ENCODE data around the gene ALG14. TPM values are rescaled to one million over a fixed set of nuclear protein-coding genes. Genes with fewer than 3 reads are reported as not detected.

Gene ALG14
- total and polyA plus RNA-seq, 10 of the 15 experiments (the other 5 are each of a cell fraction or from before 2014, with no cell fraction given): 2.6 to 19.2 (median 7.5) TPM

- no peak for FAIRE-seq
- RAD21 ChIA-PET (ENCODE audit: unreplicated experiment): no interaction called here
- no peak overlapping the region for H3K4me2 ChIP-seq (ENCODE audit: control insufficient read depth, insufficient read depth)
- ATAC-seq: no peak
- no peaks in the 10 kb centered on the region for H3K79me2 ChIP-seq (ENCODE audit: control insufficient read depth, insufficient read depth, low read length)
- H3K4me3 ChIP-seq: no peak overlapping the region
- in situ Hi-C loops (cut with MboI): no loop called here
- no peak overlapping the region for H3K27ac ChIP-seq (ENCODE audit: control insufficient read depth, insufficient read depth)
- intact Hi-C loops (cut with micrococcal nuclease; ENCODE audit: unreplicated experiment): no loop called here
- no peak for DNase-seq (ENCODE audit: low read depth, low spot score)
- no peaks in the 10 kb centered on the region for H3K27me3 ChIP-seq (replicated peaks in 1 of 2; ENCODE audit: control insufficient read depth in 2 of 2, insufficient read depth in 2 of 2, low read length in 1 of 2)
- no peaks in the 10 kb centered on the region for H3K9me3 ChIP-seq (replicated peaks; ENCODE audit: control insufficient read depth, insufficient read depth, low read length)
- H2AFZ ChIP-seq (ENCODE audit: control insufficient read depth, low read depth, low read length): no peak overlapping the region
- H3K36me3 ChIP-seq (ENCODE audit: control insufficient read depth in 2 of 2, insufficient read depth in 2 of 2, low read length in 1 of 2): no peaks in the 10 kb centered on the region
- TF ChIP-seq LARP7 (IDR thresholded peaks at IDR 0.05) (no peak), NR2C1 (IDR thresholded peaks at IDR 0.05) (no peak), TAF1 (IDR thresholded peaks at IDR 0.05; ENCODE audit: borderline replicate concordance, low read depth, low read length) (no peak), YBX1 (IDR thresholded peaks at IDR 0.05) (no peak), MLLT1 (IDR thresholded peaks at IDR 0.05) (no peak), SMC3 (IDR thresholded peaks at IDR 0.05; ENCODE audit: borderline replicate concordance, low read length) (no peak), STAT1 (conservative IDR thresholded peaks at IDR 0.05) (no peak), ZNF622 (IDR thresholded peaks at IDR 0.05) (no peak), DPF2 (IDR thresholded peaks at IDR 0.05) (no peak), CBX3 (IDR thresholded peaks at IDR 0.05; ENCODE audit: borderline replicate concordance, low read depth) (no peak), BRCA1 (IDR thresholded peaks at IDR 0.05; ENCODE audit: low read depth, low read length) (no peak), ZNF384 (IDR thresholded peaks at IDR 0.05; ENCODE audit: borderline replicate concordance, low read depth, low read length) (no peak), IRF4 (IDR thresholded peaks at IDR 0.05; ENCODE audit: low read depth, low read length) (no peak), NR2C2 (IDR thresholded peaks at IDR 0.05; ENCODE audit: borderline replicate concordance, control insufficient read depth, insufficient read length, low read depth) (no peak), ETV6 (conservative IDR thresholded peaks at IDR 0.05 in 1 of 2, IDR thresholded peaks at IDR 0.05 in 1 of 2; ENCODE audit: borderline replicate concordance in 1 of 2, low read depth in 1 of 2) (no peak)
- TF ChIP-seq, protein P1, sequence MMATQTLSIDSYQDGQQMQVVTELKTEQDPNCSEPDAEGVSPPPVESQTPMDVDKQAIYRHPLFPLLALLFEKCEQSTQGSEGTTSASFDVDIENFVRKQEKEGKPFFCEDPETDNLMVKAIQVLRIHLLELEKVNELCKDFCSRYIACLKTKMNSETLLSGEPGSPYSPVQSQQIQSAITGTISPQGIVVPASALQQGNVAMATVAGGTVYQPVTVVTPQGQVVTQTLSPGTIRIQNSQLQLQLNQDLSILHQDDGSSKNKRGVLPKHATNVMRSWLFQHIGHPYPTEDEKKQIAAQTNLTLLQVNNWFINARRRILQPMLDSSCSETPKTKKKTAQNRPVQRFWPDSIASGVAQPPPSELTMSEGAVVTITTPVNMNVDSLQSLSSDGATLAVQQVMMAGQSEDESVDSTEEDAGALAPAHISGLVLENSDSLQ (IDR thresholded peaks at IDR 0.05): no peak
- TF ChIP-seq, protein P2, sequence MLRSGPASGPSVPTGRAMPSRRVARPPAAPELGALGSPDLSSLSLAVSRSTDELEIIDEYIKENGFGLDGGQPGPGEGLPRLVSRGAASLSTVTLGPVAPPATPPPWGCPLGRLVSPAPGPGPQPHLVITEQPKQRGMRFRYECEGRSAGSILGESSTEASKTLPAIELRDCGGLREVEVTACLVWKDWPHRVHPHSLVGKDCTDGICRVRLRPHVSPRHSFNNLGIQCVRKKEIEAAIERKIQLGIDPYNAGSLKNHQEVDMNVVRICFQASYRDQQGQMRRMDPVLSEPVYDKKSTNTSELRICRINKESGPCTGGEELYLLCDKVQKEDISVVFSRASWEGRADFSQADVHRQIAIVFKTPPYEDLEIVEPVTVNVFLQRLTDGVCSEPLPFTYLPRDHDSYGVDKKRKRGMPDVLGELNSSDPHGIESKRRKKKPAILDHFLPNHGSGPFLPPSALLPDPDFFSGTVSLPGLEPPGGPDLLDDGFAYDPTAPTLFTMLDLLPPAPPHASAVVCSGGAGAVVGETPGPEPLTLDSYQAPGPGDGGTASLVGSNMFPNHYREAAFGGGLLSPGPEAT (IDR thresholded peaks at IDR 0.05; ENCODE audit: low read depth): no peak
- CTCF ChIA-PET: no interaction called here
- no peak overlapping the region for H3K9ac ChIP-seq (ENCODE audit: control insufficient read depth, insufficient read depth, low read length)
- H4K20me1 ChIP-seq (ENCODE audit: control insufficient read depth, insufficient read depth): no peaks in the 10 kb centered on the region
- H3K4me1 ChIP-seq (ENCODE audit: control insufficient read depth, insufficient read depth, low read length): no peaks in the 10 kb centered on the region; the same call in 1 of the 2 replicates
- no TSS peak for BruUV-seq (replicated peaks)
- POLR2A ChIA-PET: no interaction called here
- SMC1A ChIA-PET (ENCODE audit: uncharacterized antibody, unreplicated experiment): no interaction called here
- 61% methylated on average over 1 of the region's 1 CpG for WGBS (ENCODE audit: insufficient coverage, insufficient replicate concordance, low lambda C conversion rate, missing lambda C conversion rate)
Observed at GRCh38 chr1:94958081-94958480, 114.7 kb downstream of the ALG14 start.
